GM12878 (cell line): Measurements from ENCODE around the gene SLC39A7. TPM values are rescaled to one million over a fixed set of nuclear protein-coding genes. Genes with fewer than 3 reads are reported as not detected.

Experiments
- ATAC-seq: fragments of 200-7000 bp; cut with Tn5 transposase; 3 replicates; pipeline ENCODE4 v1.9.1; 2020; ENCODE audit warnings: mild to moderate bottlenecking, moderate library complexity
- BruUV-seq: library from RNA; stranded (reverse); fragments of 400-500 nt; replicated peaks from 2 replicates; lab custom pipeline; 2021; lab: Mats Ljungman, UMichigan
- CTCF ChIA-PET: fragments of 300-600 bp; sonication (Branson Sonifier 250); formaldehyde crosslinking; extraction: SDS; loops from one replicate; lab custom pipeline; 2021; ENCODE audit warnings: inconsistent platforms; lab: Yijun Ruan, JAX
- POLR2A ChIA-PET: fragments of 350-600 bp; formaldehyde crosslinking; extraction: SDS; loops from one replicate; lab custom pipeline; 2021; ENCODE audit warnings: inconsistent platforms; lab: Charles Lee
- RAD21 ChIA-PET: fragments of 300-600 bp; sonication (Branson Sonifier 250); formaldehyde crosslinking; loops from one replicate; lab custom pipeline; 2023; ENCODE audit warnings: antibody characterized with exemption; ENCODE audit not compliant: unreplicated experiment; lab: Charles Lee
- SMC1A ChIA-PET: fragments of 300-600 bp; sonication (Branson Sonifier 250); formaldehyde crosslinking; loops from one replicate; lab custom pipeline; 2023; ENCODE audit not compliant: unreplicated experiment, uncharacterized antibody; lab: Charles Lee
- DNase-seq: peaks from one replicate; pipeline ENCODE4 v3.0.0-alpha.2; 2011; ENCODE audit warnings: low read depth, low spot score
- FAIRE-seq: peaks from 3 replicates; lab custom pipeline; 2011; peaks lifted over from hg19 to GRCh38; lab: Jason Lieb, UNC
- H2AFZ ChIP-seq: 2 replicates; pipeline ENCODE4 v1.6.0; 2011; ENCODE audit warnings: low read depth, low read length, control low read depth; ENCODE audit not compliant: control insufficient read depth
- H3K27ac ChIP-seq: 2 replicates; pipeline ENCODE4 v1.5.1; 2011; ENCODE audit warnings: control low read depth; ENCODE audit not compliant: control insufficient read depth, insufficient read depth
- H3K27me3 ChIP-seq, 2 experiments: replicated peaks in 1 of 2; 2 replicates each; pipeline versions ENCODE4 v1.6.0 to v1.6.1; 2011; ENCODE audit warnings: low read length in 1 of 2; ENCODE audit not compliant: control insufficient read depth in 2 of 2, insufficient read depth in 2 of 2
- H3K36me3 ChIP-seq, 2 experiments: 2 replicates each; pipeline ENCODE4 v1.5.1; 2011; ENCODE audit warnings: low read length in 1 of 2; ENCODE audit not compliant: control insufficient read depth in 2 of 2, insufficient read depth in 2 of 2
- H3K4me1 ChIP-seq: 2 replicates; pipeline ENCODE4 v1.6.1; 2011; ENCODE audit warnings: mild to moderate bottlenecking, low read length, moderate library complexity, mixed read lengths; ENCODE audit not compliant: control insufficient read depth, insufficient read depth
- H3K4me2 ChIP-seq: 2 replicates; pipeline ENCODE4 v1.6.0; 2011; ENCODE audit warnings: control low read depth; ENCODE audit not compliant: control insufficient read depth, insufficient read depth
- H3K4me3 ChIP-seq: fragments of 200-600 bp; sonication (generic); 2 replicates; pipeline ENCODE4 v1.5.1; 2016
- H3K79me2 ChIP-seq: 2 replicates; pipeline ENCODE4 v1.6.0; 2011; ENCODE audit warnings: low read length; ENCODE audit not compliant: control insufficient read depth, insufficient read depth
- H3K9ac ChIP-seq: 2 replicates; pipeline ENCODE4 v1.8.0; 2011; ENCODE audit warnings: low read length, control low read depth, mixed read lengths; ENCODE audit not compliant: control insufficient read depth, insufficient read depth
- H3K9me3 ChIP-seq: replicated peaks from 3 replicates; pipeline ENCODE4 v1.5.1; 2011; ENCODE audit warnings: mild to moderate bottlenecking, low read length; ENCODE audit not compliant: control insufficient read depth, insufficient read depth
- H4K20me1 ChIP-seq: 2 replicates; pipeline ENCODE4 v1.6.0; 2011; ENCODE audit not compliant: control insufficient read depth, insufficient read depth
- DPF2 ChIP-seq: fragments of 450-650 bp; IDR thresholded peaks from 2 replicates; pipeline ENCODE4 v1.6.1; 2017; ENCODE audit warnings: mild to moderate bottlenecking
- JUNB ChIP-seq: IDR thresholded peaks from 2 replicates; pipeline ENCODE4 v1.6.1; 2016; ENCODE audit warnings: antibody characterized with exemption, mild to moderate bottlenecking
- RAD51 ChIP-seq: fragments of 450-650 bp; IDR thresholded peaks from 2 replicates; pipeline ENCODE4 v1.6.1; 2016; ENCODE audit warnings: moderate library complexity, mild to moderate bottlenecking, inconsistent platforms
- SIX5 ChIP-seq: IDR thresholded peaks from 2 replicates; pipeline ENCODE4 v1.6.1; 2011; ENCODE audit warnings: mild to moderate bottlenecking, low read depth, low read length, moderate library complexity; ENCODE audit not compliant: severe bottlenecking
- TCF3 ChIP-seq: IDR thresholded peaks from 2 replicates; pipeline ENCODE4 v1.6.1; 2012; ENCODE audit warnings: low read depth, mild to moderate bottlenecking, low read length, borderline replicate concordance; ENCODE audit not compliant: insufficient read depth
- YY1 ChIP-seq: IDR thresholded peaks from 2 replicates; pipeline ENCODE4 v1.6.1; 2011; ENCODE audit warnings: low read depth, mild to moderate bottlenecking, low read length
- WGBS: methylation state at CpG from one replicate; pipeline ENCODE4 v1.1.6; 2016; ENCODE audit warnings: low lambda C conversion rate; ENCODE audit not compliant: insufficient replicate concordance, insufficient coverage; ENCODE audit errors: missing lambda C conversion rate; 5-methylcytosine and 5-hydroxymethylcytosine counted together
- in situ Hi-C: fragments of 300-500 bp; cut with MboI; formaldehyde crosslinking; loops from 9 replicates; pipeline ENCODE4 v1.14.3; 2018; ENCODE audit warnings: mixed read lengths
- intact Hi-C: fragments of 100-400 bp; cut with micrococcal nuclease; formaldehyde crosslinking; loops from one replicate; pipeline ENCODE4 v1.14.2; 2022; ENCODE audit not compliant: unreplicated experiment
- polyA plus RNA-seq, 11 experiments: library from polyadenylated mRNA; depleted of rRNA in 4 of 11; unstranded in 6 of 11; stranded (reverse) in 5 of 11; fragments of >200 nt; fragmentation: Nextera tagmentation in 4 of 11; fragmentation: Illumina TruSeq in 1 of 11; extraction: Ambion mirVana in 4 of 11; extraction: Trizol in 1 of 11; gene quantifications; 1 replicate in 1 of 11; 2 replicates in 10 of 11; pipeline versions ENCODE4 v1.2.1 to v1.2.3, GENCODE V29; 2011 to 2016; ENCODE audit warnings: inconsistent platforms in 2 of 11, missing spikeins in 2 of 11, low read depth in 1 of 11
- total RNA-seq, 4 experiments: library from RNA; depleted of rRNA in 3 of 4; stranded (reverse); fragments of >200 nt in 3 of 4; fragmentation: Illumina TruSeq in 1 of 4; extraction: Trizol in 1 of 4; gene quantifications; 2 replicates each; pipeline versions ENCODE4 v1.2.1 to v1.2.3, GENCODE V29; 2013 to 2021
- TF ChIP-seq, protein P1 (sequence below): IDR thresholded peaks from 2 replicates; pipeline ENCODE4 v1.6.1; 2011; ENCODE audit warnings: borderline replicate concordance, low read depth, mild to moderate bottlenecking, moderate library complexity, mixed read lengths, low read length; ENCODE audit not compliant: insufficient read depth; ENCODE audit errors: extremely low read length
- TF ChIP-seq, protein P2 (sequence below): fragments of 450-650 bp; IDR thresholded peaks from 2 replicates; pipeline ENCODE4 v1.6.1; 2016; ENCODE audit warnings: mild to moderate bottlenecking, moderate library complexity, borderline replicate concordance
- TF ChIP-seq, protein P3 (sequence below): IDR thresholded peaks from 2 replicates; pipeline ENCODE4 v1.6.1; 2012; ENCODE audit warnings: low read depth, low read length, improper control_type of control experiment

Gene SLC39A7
- total and polyA plus RNA-seq, 10 of the 15 experiments (the other 5 are each of a cell fraction or from before 2014, with no cell fraction given): 7.3 to 63.1 (median 40.6) TPM

DNA sequence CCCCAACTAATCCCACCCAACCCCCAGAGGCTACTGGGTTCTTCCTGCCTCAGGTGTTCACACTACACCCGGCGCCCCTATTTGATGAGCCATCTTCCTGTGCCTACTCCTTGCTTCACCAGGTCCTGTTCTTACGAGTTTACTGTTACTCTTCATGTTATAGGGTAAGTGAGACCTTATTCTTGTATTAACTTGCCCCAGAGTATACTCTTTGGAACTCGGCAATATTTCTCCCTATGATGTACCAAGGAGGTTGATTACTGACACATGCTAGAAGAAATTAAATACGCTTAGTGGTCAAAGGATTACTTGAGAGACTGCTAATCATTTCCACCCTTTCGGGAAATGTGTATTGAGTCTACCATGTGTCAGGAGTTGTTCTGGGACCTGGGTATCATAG lies 16.6 kb downstream of the SLC39A7 start:
- H3K4me2 ChIP-seq: no peak overlapping the region
- TF ChIP-seq RAD51 (no peak), DPF2 (no peak), TCF3 (no peak), JUNB (no peak), YY1 (no peak), SIX5 (no peak)
- TF ChIP-seq, protein P1, sequence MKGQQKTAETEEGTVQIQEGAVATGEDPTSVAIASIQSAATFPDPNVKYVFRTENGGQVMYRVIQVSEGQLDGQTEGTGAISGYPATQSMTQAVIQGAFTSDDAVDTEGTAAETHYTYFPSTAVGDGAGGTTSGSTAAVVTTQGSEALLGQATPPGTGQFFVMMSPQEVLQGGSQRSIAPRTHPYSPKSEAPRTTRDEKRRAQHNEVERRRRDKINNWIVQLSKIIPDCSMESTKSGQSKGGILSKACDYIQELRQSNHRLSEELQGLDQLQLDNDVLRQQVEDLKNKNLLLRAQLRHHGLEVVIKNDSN: no peak
- TF ChIP-seq, protein P2, sequence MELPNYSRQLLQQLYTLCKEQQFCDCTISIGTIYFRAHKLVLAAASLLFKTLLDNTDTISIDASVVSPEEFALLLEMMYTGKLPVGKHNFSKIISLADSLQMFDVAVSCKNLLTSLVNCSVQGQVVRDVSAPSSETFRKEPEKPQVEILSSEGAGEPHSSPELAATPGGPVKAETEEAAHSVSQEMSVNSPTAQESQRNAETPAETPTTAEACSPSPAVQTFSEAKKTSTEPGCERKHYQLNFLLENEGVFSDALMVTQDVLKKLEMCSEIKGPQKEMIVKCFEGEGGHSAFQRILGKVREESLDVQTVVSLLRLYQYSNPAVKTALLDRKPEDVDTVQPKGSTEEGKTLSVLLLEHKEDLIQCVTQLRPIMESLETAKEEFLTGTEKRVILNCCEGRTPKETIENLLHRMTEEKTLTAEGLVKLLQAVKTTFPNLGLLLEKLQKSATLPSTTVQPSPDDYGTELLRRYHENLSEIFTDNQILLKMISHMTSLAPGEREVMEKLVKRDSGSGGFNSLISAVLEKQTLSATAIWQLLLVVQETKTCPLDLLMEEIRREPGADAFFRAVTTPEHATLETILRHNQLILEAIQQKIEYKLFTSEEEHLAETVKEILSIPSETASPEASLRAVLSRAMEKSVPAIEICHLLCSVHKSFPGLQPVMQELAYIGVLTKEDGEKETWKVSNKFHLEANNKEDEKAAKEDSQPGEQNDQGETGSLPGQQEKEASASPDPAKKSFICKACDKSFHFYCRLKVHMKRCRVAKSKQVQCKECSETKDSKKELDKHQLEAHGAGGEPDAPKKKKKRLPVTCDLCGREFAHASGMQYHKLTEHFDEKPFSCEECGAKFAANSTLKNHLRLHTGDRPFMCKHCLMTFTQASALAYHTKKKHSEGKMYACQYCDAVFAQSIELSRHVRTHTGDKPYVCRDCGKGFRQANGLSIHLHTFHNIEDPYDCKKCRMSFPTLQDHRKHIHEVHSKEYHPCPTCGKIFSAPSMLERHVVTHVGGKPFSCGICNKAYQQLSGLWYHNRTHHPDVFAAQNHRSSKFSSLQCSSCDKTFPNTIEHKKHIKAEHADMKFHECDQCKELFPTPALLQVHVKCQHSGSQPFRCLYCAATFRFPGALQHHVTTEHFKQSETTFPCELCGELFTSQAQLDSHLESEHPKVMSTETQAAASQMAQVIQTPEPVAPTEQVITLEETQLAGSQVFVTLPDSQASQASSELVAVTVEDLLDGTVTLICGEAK: no peak
- TF ChIP-seq, protein P3, sequence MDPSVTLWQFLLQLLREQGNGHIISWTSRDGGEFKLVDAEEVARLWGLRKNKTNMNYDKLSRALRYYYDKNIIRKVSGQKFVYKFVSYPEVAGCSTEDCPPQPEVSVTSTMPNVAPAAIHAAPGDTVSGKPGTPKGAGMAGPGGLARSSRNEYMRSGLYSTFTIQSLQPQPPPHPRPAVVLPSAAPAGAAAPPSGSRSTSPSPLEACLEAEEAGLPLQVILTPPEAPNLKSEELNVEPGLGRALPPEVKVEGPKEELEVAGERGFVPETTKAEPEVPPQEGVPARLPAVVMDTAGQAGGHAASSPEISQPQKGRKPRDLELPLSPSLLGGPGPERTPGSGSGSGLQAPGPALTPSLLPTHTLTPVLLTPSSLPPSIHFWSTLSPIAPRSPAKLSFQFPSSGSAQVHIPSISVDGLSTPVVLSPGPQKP: no peak
- 59% methylated on average over 6 of the region's 6 CpGs for WGBS
- DNase-seq (no peak), ATAC-seq (no peak), FAIRE-seq (no peak)
- no peak overlapping the region for H3K4me3 ChIP-seq
- ChIA-PET SMC1A (interaction anchor here (1.2 kb wide), 1 partner anchor 30 kb away, joined by 3 read pairs; no protein-coding TSS in a partner anchor), POLR2A (no interaction called here), CTCF (no interaction called here), RAD21 (no interaction called here)
- H2AFZ ChIP-seq: no peak overlapping the region
- in situ Hi-C loops (no loop called here), intact Hi-C loops (no loop called here)
- no peaks in the 10 kb centered on the region for H3K9me3 ChIP-seq
- H3K79me2 ChIP-seq: no peaks in the 10 kb centered on the region
- no peak overlapping the region for H3K9ac ChIP-seq
- no peaks in the 10 kb centered on the region; the same call in 1 of the 2 replicates for H4K20me1 ChIP-seq
- BruUV-seq: no TSS peak
- no peaks in the 10 kb centered on the region for H3K36me3 ChIP-seq
- no peak overlapping the region for H3K27ac ChIP-seq
- peaks cover 8% of the 10 kb centered on the region for H3K4me1 ChIP-seq
- peaks cover 2 to 3% of the 10 kb centered on the region in 2 experiments for H3K27me3 ChIP-seq
